GM12878 (cell line): ENCODE results near the gene P4HA1. TPM values are rescaled to one million over a fixed set of nuclear protein-coding genes. Genes with fewer than 3 reads are reported as not detected.

Experiments used
- ATAC-seq: fragments of 200-7000 bp; cut with Tn5 transposase; 3 replicates; pipeline ENCODE4 v1.9.1; 2020; ENCODE audit warnings: mild to moderate bottlenecking, moderate library complexity
- BruUV-seq: library from RNA; stranded (reverse); fragments of 400-500 nt; replicated peaks from 2 replicates; lab custom pipeline; 2021; lab: Mats Ljungman, UMichigan
- CTCF ChIA-PET: fragments of 300-600 bp; sonication (Branson Sonifier 250); formaldehyde crosslinking; extraction: SDS; loops from one replicate; lab custom pipeline; 2021; ENCODE audit warnings: inconsistent platforms; lab: Yijun Ruan, JAX
- POLR2A ChIA-PET: fragments of 350-600 bp; formaldehyde crosslinking; extraction: SDS; loops from one replicate; lab custom pipeline; 2021; ENCODE audit warnings: inconsistent platforms; lab: Charles Lee
- RAD21 ChIA-PET: fragments of 300-600 bp; sonication (Branson Sonifier 250); formaldehyde crosslinking; loops from one replicate; lab custom pipeline; 2023; ENCODE audit warnings: antibody characterized with exemption; ENCODE audit not compliant: unreplicated experiment; lab: Charles Lee
- SMC1A ChIA-PET: fragments of 300-600 bp; sonication (Branson Sonifier 250); formaldehyde crosslinking; loops from one replicate; lab custom pipeline; 2023; ENCODE audit not compliant: unreplicated experiment, uncharacterized antibody; lab: Charles Lee
- DNase-seq: peaks from one replicate; pipeline ENCODE4 v3.0.0-alpha.2; 2011; ENCODE audit warnings: low read depth, low spot score
- FAIRE-seq: peaks from 3 replicates; lab custom pipeline; 2011; peaks lifted over from hg19 to GRCh38; lab: Jason Lieb, UNC
- H2AFZ ChIP-seq: 2 replicates; pipeline ENCODE4 v1.6.0; 2011; ENCODE audit warnings: low read depth, low read length, control low read depth; ENCODE audit not compliant: control insufficient read depth
- H3K27ac ChIP-seq: 2 replicates; pipeline ENCODE4 v1.5.1; 2011; ENCODE audit warnings: control low read depth; ENCODE audit not compliant: control insufficient read depth, insufficient read depth
- H3K27me3 ChIP-seq, 2 experiments: replicated peaks in 1 of 2; 2 replicates each; pipeline versions ENCODE4 v1.6.0 to v1.6.1; 2011; ENCODE audit warnings: low read length in 1 of 2; ENCODE audit not compliant: control insufficient read depth in 2 of 2, insufficient read depth in 2 of 2
- H3K36me3 ChIP-seq, 2 experiments: 2 replicates each; pipeline ENCODE4 v1.5.1; 2011; ENCODE audit warnings: low read length in 1 of 2; ENCODE audit not compliant: control insufficient read depth in 2 of 2, insufficient read depth in 2 of 2
- H3K4me1 ChIP-seq: 2 replicates; pipeline ENCODE4 v1.6.1; 2011; ENCODE audit warnings: mild to moderate bottlenecking, low read length, moderate library complexity, mixed read lengths; ENCODE audit not compliant: control insufficient read depth, insufficient read depth
- H3K4me2 ChIP-seq: 2 replicates; pipeline ENCODE4 v1.6.0; 2011; ENCODE audit warnings: control low read depth; ENCODE audit not compliant: control insufficient read depth, insufficient read depth
- H3K4me3 ChIP-seq: fragments of 200-600 bp; sonication (generic); 2 replicates; pipeline ENCODE4 v1.5.1; 2016
- H3K79me2 ChIP-seq: 2 replicates; pipeline ENCODE4 v1.6.0; 2011; ENCODE audit warnings: low read length; ENCODE audit not compliant: control insufficient read depth, insufficient read depth
- H3K9ac ChIP-seq: 2 replicates; pipeline ENCODE4 v1.8.0; 2011; ENCODE audit warnings: low read length, control low read depth, mixed read lengths; ENCODE audit not compliant: control insufficient read depth, insufficient read depth
- H3K9me3 ChIP-seq: replicated peaks from 3 replicates; pipeline ENCODE4 v1.5.1; 2011; ENCODE audit warnings: mild to moderate bottlenecking, low read length; ENCODE audit not compliant: control insufficient read depth, insufficient read depth
- H4K20me1 ChIP-seq: 2 replicates; pipeline ENCODE4 v1.6.0; 2011; ENCODE audit not compliant: control insufficient read depth, insufficient read depth
- RAD21 ChIP-seq: IDR thresholded peaks from 2 replicates; pipeline ENCODE4 v1.6.1; 2011; ENCODE audit warnings: mild to moderate bottlenecking, low read depth, low read length, moderate library complexity; ENCODE audit not compliant: insufficient read depth
- SMAD1 ChIP-seq: fragments of 450-650 bp; IDR thresholded peaks from 2 replicates; pipeline ENCODE4 v1.6.1; 2018; ENCODE audit warnings: mild to moderate bottlenecking, low read depth; ENCODE audit not compliant: partially characterized antibody
- SREBF1 ChIP-seq: IDR thresholded peaks from 2 replicates; pipeline ENCODE4 v1.6.1; 2012; ENCODE audit warnings: mild to moderate bottlenecking, low read length
- in situ Hi-C: fragments of 300-500 bp; cut with MboI; formaldehyde crosslinking; loops from 9 replicates; pipeline ENCODE4 v1.14.3; 2018; ENCODE audit warnings: mixed read lengths
- intact Hi-C: fragments of 100-400 bp; cut with micrococcal nuclease; formaldehyde crosslinking; loops from one replicate; pipeline ENCODE4 v1.14.2; 2022; ENCODE audit not compliant: unreplicated experiment
- polyA plus RNA-seq, 11 experiments: library from polyadenylated mRNA; depleted of rRNA in 4 of 11; unstranded in 6 of 11; stranded (reverse) in 5 of 11; fragments of >200 nt; fragmentation: Nextera tagmentation in 4 of 11; fragmentation: Illumina TruSeq in 1 of 11; extraction: Ambion mirVana in 4 of 11; extraction: Trizol in 1 of 11; gene quantifications; 1 replicate in 1 of 11; 2 replicates in 10 of 11; pipeline versions ENCODE4 v1.2.1 to v1.2.3, GENCODE V29; 2011 to 2016; ENCODE audit warnings: inconsistent platforms in 2 of 11, missing spikeins in 2 of 11, low read depth in 1 of 11
- total RNA-seq, 4 experiments: library from RNA; depleted of rRNA in 3 of 4; stranded (reverse); fragments of >200 nt in 3 of 4; fragmentation: Illumina TruSeq in 1 of 4; extraction: Trizol in 1 of 4; gene quantifications; 2 replicates each; pipeline versions ENCODE4 v1.2.1 to v1.2.3, GENCODE V29; 2013 to 2021
- TF ChIP-seq, protein P1 (sequence below): fragments of 450-650 bp; formaldehyde crosslinking; IDR thresholded peaks from 2 replicates; pipeline ENCODE4 v1.4.0; 2022; ENCODE audit warnings: mild to moderate bottlenecking, moderate library complexity

The P4HA1 gene
- total and polyA plus RNA-seq, 10 of the 15 experiments (the other 5 are each of a cell fraction or from before 2014, with no cell fraction given) = 15.0 to 160 (median 24.1) TPM

DNA sequence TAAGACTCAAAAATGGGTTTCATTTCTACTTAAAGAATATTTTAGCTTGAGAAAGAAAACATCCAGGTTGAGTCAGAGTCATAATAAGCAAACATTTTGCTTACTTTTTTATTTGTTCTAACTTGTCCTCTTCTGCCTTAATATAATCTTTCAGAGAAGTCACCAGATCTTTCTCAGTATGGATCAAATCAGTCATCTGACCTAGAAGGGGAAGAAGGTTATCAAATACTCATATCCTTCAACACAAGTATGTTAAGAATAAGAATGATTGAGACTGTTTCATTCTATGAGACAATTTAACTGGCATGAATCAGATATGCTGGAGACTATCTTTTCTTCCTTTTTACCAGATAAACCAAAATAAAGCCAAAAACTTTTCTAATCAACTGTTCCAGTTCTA, 23.0 kb downstream of the P4HA1 start:
- H4K20me1 ChIP-seq = no peaks in the 10 kb centered on the region
- peaks cover 39% of the 10 kb centered on the region for H3K79me2 ChIP-seq
- H3K4me1 ChIP-seq = peaks cover 5% of the 10 kb centered on the region; the same call in 1 of the 2 replicates
- intact Hi-C loops = no loop called here
- ChIA-PET CTCF (no interaction called here), SMC1A (interaction anchor here (0.5 kb wide), 1 partner anchor 23 kb away, joined by 3 read pairs; no protein-coding TSS in a partner anchor), RAD21 (no interaction called here), POLR2A (no interaction called here)
- DNase-seq (no peak), ATAC-seq (no peak), FAIRE-seq (no peak)
- TF ChIP-seq RAD21 = no peak
- TF ChIP-seq SMAD1 = no peak
- no peak for TF ChIP-seq SREBF1
- TF ChIP-seq, protein P1, sequence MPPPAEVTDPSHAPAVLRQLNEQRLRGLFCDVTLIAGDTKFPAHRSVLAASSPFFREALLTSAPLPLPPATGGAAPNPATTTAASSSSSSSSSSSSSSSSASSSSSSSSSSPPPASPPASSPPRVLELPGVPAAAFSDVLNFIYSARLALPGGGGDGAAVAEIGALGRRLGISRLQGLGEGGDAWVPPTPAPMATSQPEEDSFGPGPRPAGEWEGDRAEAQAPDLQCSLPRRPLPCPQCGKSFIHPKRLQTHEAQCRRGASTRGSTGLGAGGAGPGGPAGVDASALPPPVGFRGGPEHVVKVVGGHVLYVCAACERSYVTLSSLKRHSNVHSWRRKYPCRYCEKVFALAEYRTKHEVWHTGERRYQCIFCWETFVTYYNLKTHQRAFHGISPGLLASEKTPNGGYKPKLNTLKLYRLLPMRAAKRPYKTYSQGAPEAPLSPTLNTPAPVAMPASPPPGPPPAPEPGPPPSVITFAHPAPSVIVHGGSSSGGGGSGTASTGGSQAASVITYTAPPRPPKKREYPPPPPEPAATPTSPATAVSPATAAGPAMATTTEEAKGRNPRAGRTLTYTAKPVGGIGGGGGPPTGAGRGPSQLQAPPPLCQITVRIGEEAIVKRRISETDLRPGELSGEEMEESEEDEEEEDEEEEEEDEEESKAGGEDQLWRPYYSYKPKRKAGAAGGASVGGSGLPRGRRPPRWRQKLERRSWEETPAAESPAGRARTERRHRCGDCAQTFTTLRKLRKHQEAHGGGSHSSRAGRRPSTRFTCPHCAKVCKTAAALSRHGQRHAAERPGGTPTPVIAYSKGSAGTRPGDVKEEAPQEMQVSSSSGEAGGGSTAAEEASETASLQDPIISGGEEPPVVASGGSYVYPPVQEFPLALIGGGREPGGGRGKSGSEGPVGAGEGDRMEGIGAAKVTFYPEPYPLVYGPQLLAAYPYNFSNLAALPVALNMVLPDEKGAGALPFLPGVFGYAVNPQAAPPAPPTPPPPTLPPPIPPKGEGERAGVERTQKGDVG (CRISPR knock-in tag) = no peak
- H3K36me3 ChIP-seq = peaks cover 0 to 13% of the 10 kb centered on the region in 2 experiments; a peak in 2 of 4 replicates
- H3K4me2 ChIP-seq = no peak overlapping the region
- no peaks in the 10 kb centered on the region for H3K27me3 ChIP-seq
- no peak overlapping the region for H3K4me3 ChIP-seq
- in situ Hi-C loops = no loop called here
- H3K9ac ChIP-seq = no peak overlapping the region
- H2AFZ ChIP-seq = no peak overlapping the region
- H3K27ac ChIP-seq = no peak overlapping the region
- H3K9me3 ChIP-seq = no peaks in the 10 kb centered on the region
- no TSS peak for BruUV-seq
